Measurements from ENCODE around the gene GFM2.
"Not testable (repeated sequence)": the region's sequence is repeated elsewhere in the genome, so short reads cannot be mapped to it uniquely, and the experiment has no call there.

Gene GFM2

DNA sequence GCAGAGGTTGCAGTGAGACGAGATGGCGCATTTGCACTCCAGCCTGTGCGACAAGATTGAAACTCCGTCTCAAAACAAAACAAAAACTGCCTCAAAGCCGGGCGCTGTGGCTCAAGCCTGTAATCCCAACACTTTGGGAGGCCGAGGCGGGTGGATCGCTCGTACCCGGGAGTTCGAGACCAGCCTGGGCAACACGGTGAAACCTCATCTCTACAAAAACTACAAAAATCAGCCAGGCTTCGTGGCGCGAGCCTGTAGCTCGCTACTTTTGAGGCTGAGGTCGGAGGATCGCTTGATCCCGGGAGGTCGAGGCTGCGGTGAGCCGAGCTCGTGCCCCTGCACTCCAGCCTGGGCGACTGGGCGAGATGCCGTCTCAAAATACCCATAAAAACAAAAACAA, 988 bp downstream of the GFM2 start:
- Mint-ChIP-seq H3K36me3 (ENCODE audit: low read depth) (peaks cover 32% of the 10 kb centered on the region), H3K27me3 (ENCODE audit: low read depth) (no peaks in the 10 kb centered on the region), H3K9me3 (no peaks in the 10 kb centered on the region), H3K27ac (peak overlapping the region in 1 of 3 experiments; percentile 96), H3K4me3 (peak overlapping the region; percentile 99 to 100 (median 100)), H3K4me1 (peaks cover 27% of the 10 kb centered on the region)
- TF ChIP-seq, protein P1, sequence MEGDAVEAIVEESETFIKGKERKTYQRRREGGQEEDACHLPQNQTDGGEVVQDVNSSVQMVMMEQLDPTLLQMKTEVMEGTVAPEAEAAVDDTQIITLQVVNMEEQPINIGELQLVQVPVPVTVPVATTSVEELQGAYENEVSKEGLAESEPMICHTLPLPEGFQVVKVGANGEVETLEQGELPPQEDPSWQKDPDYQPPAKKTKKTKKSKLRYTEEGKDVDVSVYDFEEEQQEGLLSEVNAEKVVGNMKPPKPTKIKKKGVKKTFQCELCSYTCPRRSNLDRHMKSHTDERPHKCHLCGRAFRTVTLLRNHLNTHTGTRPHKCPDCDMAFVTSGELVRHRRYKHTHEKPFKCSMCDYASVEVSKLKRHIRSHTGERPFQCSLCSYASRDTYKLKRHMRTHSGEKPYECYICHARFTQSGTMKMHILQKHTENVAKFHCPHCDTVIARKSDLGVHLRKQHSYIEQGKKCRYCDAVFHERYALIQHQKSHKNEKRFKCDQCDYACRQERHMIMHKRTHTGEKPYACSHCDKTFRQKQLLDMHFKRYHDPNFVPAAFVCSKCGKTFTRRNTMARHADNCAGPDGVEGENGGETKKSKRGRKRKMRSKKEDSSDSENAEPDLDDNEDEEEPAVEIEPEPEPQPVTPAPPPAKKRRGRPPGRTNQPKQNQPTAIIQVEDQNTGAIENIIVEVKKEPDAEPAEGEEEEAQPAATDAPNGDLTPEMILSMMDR (IDR thresholded peaks at IDR 0.05; ENCODE audit: unreplicated experiment in 3 of 3) = no peak

GRCh38 chr5:74765201-74765600, 1.7 kb downstream of the GFM2 start:
- Mint-ChIP-seq H3K4me1 (peaks cover 27% of the 10 kb centered on the region), H3K27ac (peak overlapping the region; percentile 52 to 72 (median 65)), H3K27me3 (ENCODE audit: low read depth) (no peaks in the 10 kb centered on the region), H3K9me3 (no peaks in the 10 kb centered on the region), H3K4me3 (peak overlapping the region; percentile 85 to 100 (median 100)), H3K36me3 (ENCODE audit: low read depth) (peaks cover 31% of the 10 kb centered on the region)
- TF ChIP-seq, protein P1 (IDR thresholded peaks at IDR 0.05; ENCODE audit: unreplicated experiment in 3 of 3) = no peak

- no peaks in the 10 kb centered on the region for H3K9me3 Mint-ChIP-seq
- peaks cover 27% of the 10 kb centered on the region for H3K4me1 Mint-ChIP-seq
- H3K27me3 Mint-ChIP-seq (ENCODE audit: low read depth) = no peaks in the 10 kb centered on the region
- TF ChIP-seq, protein P1 (IDR thresholded peaks at IDR 0.05; ENCODE audit: unreplicated experiment in 3 of 3) = no peak
- H3K27ac Mint-ChIP-seq = no peak overlapping the region
- peaks cover 27% of the 10 kb centered on the region for H3K36me3 Mint-ChIP-seq (ENCODE audit: low read depth)
- no peak overlapping the region for H3K4me3 Mint-ChIP-seq
These were observed 3.4 kb downstream of the GFM2 start for GRCh38 chr5:74763504-74763903.

- peaks cover 35% of the 10 kb centered on the region for H3K36me3 Mint-ChIP-seq (ENCODE audit: low read depth)
- TF ChIP-seq, protein P1 (IDR thresholded peaks at IDR 0.05; ENCODE audit: unreplicated experiment in 3 of 3) = no peak
- H3K4me3 Mint-ChIP-seq = no peak overlapping the region
- H3K4me1 Mint-ChIP-seq = peaks cover 26% of the 10 kb centered on the region
- no peak overlapping the region for H3K27ac Mint-ChIP-seq
- H3K9me3 Mint-ChIP-seq = no peaks in the 10 kb centered on the region
- no peaks in the 10 kb centered on the region for H3K27me3 Mint-ChIP-seq (ENCODE audit: low read depth)
These were observed 4.3 kb downstream of the GFM2 start for GRCh38 chr5:74762599-74762998.

GRCh38 chr5:74761241-74761640, 5.7 kb downstream of the GFM2 start:
- Mint-ChIP-seq H3K4me3 (no peak overlapping the region), H3K36me3 (ENCODE audit: low read depth) (peaks cover 48% of the 10 kb centered on the region), H3K9me3 (peaks cover 5% of the 10 kb centered on the region), H3K27me3 (ENCODE audit: low read depth) (no peaks in the 10 kb centered on the region), H3K4me1 (peaks cover 12% of the 10 kb centered on the region), H3K27ac (no peak overlapping the region)
- TF ChIP-seq, protein P1 (IDR thresholded peaks at IDR 0.05; ENCODE audit: unreplicated experiment in 3 of 3) = no peak

DNA sequence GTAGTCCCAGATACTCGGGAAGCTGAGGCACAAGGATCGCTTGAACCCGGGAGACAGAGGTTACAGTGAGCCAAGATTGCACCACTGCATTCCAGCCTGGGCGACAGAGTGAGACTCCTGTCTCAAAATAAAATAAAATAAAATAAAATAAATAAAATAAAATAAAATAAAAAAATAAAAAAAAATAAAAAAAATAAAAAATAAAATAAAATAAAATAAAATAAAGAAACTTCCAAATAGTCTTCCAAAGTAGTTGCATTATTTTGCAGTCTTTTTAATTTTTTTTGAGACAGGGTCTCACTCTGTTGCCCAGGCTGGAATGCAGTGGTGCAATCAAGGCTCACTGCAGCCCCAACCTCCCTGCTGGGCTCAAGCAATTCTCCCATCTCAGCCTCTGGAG, 18.2 kb downstream of the GFM2 start:
- H3K4me3 Mint-ChIP-seq; H3K27ac Mint-ChIP-seq; H3K4me1 Mint-ChIP-seq; H3K9me3 Mint-ChIP-seq; H3K27me3 Mint-ChIP-seq (ENCODE audit: low read depth): not testable (repeated sequence)
- peaks cover 64% of the 10 kb centered on the region for H3K36me3 Mint-ChIP-seq (ENCODE audit: low read depth)
